Epithelial cell of proximal tubule (primary cell): Measurements from ENCODE around the gene HSD17B8. TPM values are rescaled to one million over a fixed set of nuclear protein-coding genes. Genes with fewer than 3 reads are reported as not detected.

Experiments
- DNase-seq: peaks from one replicate; pipeline ENCODE4 v3.0.0-alpha.2; 2011; ENCODE audit warnings: low read depth
- H3K4me3 ChIP-seq: 2 replicates; pipeline ENCODE4 v1.5.1; 2011; ENCODE audit warnings: low read depth, mild to moderate bottlenecking, low read length
- CTCF ChIP-seq: conservative IDR thresholded peaks from 2 replicates; pipeline ENCODE4 v1.5.1; 2012; ENCODE audit warnings: low read depth, mild to moderate bottlenecking, low read length
- total RNA-seq: library from RNA; depleted of rRNA; stranded (reverse); fragments of >200 nt; gene quantifications from 2 replicates; pipeline ENCODE4 v1.2.3, GENCODE V29; 2015

Gene HSD17B8
- total RNA-seq, 1 donor from 2014 or later, result 16.3 TPM

GRCh38 chr6:33187809-33188208, 16.6 kb upstream of the HSD17B8 start:
- no peak for TF ChIP-seq CTCF
- DNase-seq, result no peak

GRCh38 chr6:33189164-33189563, 15.3 kb upstream of the HSD17B8 start:
- DNase-seq, result no peak
- no peak for TF ChIP-seq CTCF
- H3K4me3 ChIP-seq, result no peak overlapping the region

More at GRCh38 chr6:33187809-33188208, 16.6 kb upstream of the HSD17B8 start:
- no peak overlapping the region for H3K4me3 ChIP-seq

- H3K4me3 ChIP-seq, result no peak overlapping the region
- DNase-seq, result no peak
- TF ChIP-seq CTCF, result no peak
Measured at GRCh38 chr6:33189625-33190448, 14.6 kb upstream of the HSD17B8 start.

GRCh38 chr6:33190504-33191107, 13.8 kb upstream of the HSD17B8 start:
- no peak overlapping the region for H3K4me3 ChIP-seq
- no peak for DNase-seq
- no peak for TF ChIP-seq CTCF

- H3K4me3 ChIP-seq, result no peak overlapping the region
- DNase-seq, result no peak
- no peak for TF ChIP-seq CTCF
Measured at GRCh38 chr6:33191383-33192104, 12.9 kb upstream of the HSD17B8 start.

GRCh38 chr6:33192105-33192646, 12.3 kb upstream of the HSD17B8 start, which contains the start of gene COL11A2:
Gene COL11A2, minus strand, starts transcription at chr6:33192467. Its CDS starts 227 bp downstream, at chr6:33192240.
- no peak for DNase-seq
- peak within 1 kb of the TSS; percentile 31 for H3K4me3 ChIP-seq
- no peak for TF ChIP-seq CTCF
